H1 (cell line): ENCODE measurements around the gene PTPN1. TPM values are rescaled to one million over a fixed set of nuclear protein-coding genes. Genes with fewer than 3 reads are reported as not detected.

Experiments
- CHD7 ChIP-seq: fragments of 300-600 bp; sonication (generic); IDR thresholded peaks from 2 replicates; pipeline ENCODE4 v1.7.1; 2012; ENCODE audit warnings: low read length, moderate library complexity, mild to moderate bottlenecking, inconsistent platforms; ENCODE audit not compliant: insufficient replicate concordance
- TBP ChIP-seq: IDR thresholded peaks from 2 replicates; pipeline ENCODE4 v1.6.1; 2011; ENCODE audit warnings: low read depth, low read length, improper control_type of control experiment
- ZNF274 ChIP-seq: IDR thresholded peaks from 2 replicates; pipeline ENCODE4 v1.7.0; 2012; ENCODE audit warnings: low read length, borderline replicate concordance; ENCODE audit errors: extremely low read depth
- polyA plus RNA-seq, 7 experiments: library from polyadenylated mRNA; depleted of rRNA in 3 of 7; stranded (reverse) in 5 of 7; unstranded in 2 of 7; fragments of >200 nt in 5 of 7; fragments of 200-250 nt in 2 of 7; gene quantifications; 1 replicate in 5 of 7; 2 replicates in 1 of 7; 4 replicates in 1 of 7; pipeline versions ENCODE4 v1.2.1 to v1.2.3, GENCODE V29; 2011 to 2013; ENCODE audit warnings: missing spikeins in 2 of 7, mixed read lengths in 2 of 7
- total RNA-seq: library from RNA; stranded (reverse); fragmentation: NEBNext Ultra II Directional; extraction: Animal tissue kit (Norgen Biotek cat#: 25700); gene quantifications from 2 replicates; pipeline ENCODE4 v1.2.1, GENCODE V29; 2021

PTPN1 gene
- total and polyA plus RNA-seq, 2 of the 8 experiments (the other 6 are each of a cell fraction or from before 2014, with no cell fraction given), result 18.6 to 32.1 TPM

GRCh38 chr20:50582092-50582491 lies 71.9 kb downstream of the PTPN1 start (continued):
- TF ChIP-seq CHD7, result no peak
- TF ChIP-seq TBP, result no peak
- no peak for TF ChIP-seq ZNF274
- TF ChIP-seq, all 59 proteins: peak for 0
